IMR-90 (cell line): Measurements from ENCODE around the gene SMU1. TPM values are rescaled to one million over a fixed set of nuclear protein-coding genes. Genes with fewer than 3 reads are reported as not detected.

Source experiments
- ATAC-seq: fragments of 200-7000 bp; cut with Tn5 transposase; 2 replicates; pipeline ENCODE4 v1.9.1; 2020; ENCODE audit warnings: low read depth, mild to moderate bottlenecking, moderate library complexity
- BruUV-seq: library from RNA; stranded (reverse); fragments of 400-500 nt; replicated peaks from 2 replicates; lab custom pipeline; 2021; lab: Mats Ljungman, UMichigan
- CTCF ChIA-PET: fragments of 300-600 bp; formaldehyde crosslinking; extraction: SDS; loops from one replicate; lab custom pipeline; 2021; ENCODE audit warnings: antibody characterized with exemption; lab: Yijun Ruan, JAX
- POLR2A ChIA-PET: fragments of 300-600 bp; sonication (Branson Sonifier 250); formaldehyde crosslinking; loops from one replicate; lab custom pipeline; 2022; ENCODE audit warnings: antibody characterized with exemption; ENCODE audit not compliant: unreplicated experiment; lab: Charles Lee
- DNase-seq: peaks from one replicate; pipeline ENCODE4 v3.0.0; 2013
- H2AFZ ChIP-seq: replicated peaks from 2 replicates; pipeline ENCODE3; 2013; ENCODE audit warnings: low read length, mild to moderate bottlenecking; ENCODE audit not compliant: poor library complexity
- H2AK5ac ChIP-seq: 2 replicates; pipeline ENCODE4 v1.6.1; 2013; ENCODE audit warnings: low read depth, low read length, inconsistent platforms
- H2AK9ac ChIP-seq: replicated peaks from 2 replicates; pipeline ENCODE3; 2013; ENCODE audit warnings: mild to moderate bottlenecking, low read depth, low read length, moderate library complexity; ENCODE audit not compliant: poor library complexity
- H2BK120ac ChIP-seq: 2 replicates; pipeline ENCODE4 v1.6.1; 2013; ENCODE audit warnings: low read depth, low read length, inconsistent platforms
- H2BK15ac ChIP-seq: 3 replicates; pipeline ENCODE4 v1.6.1; 2013; ENCODE audit warnings: low read depth, low read length, inconsistent platforms
- H2BK20ac ChIP-seq: 2 replicates; pipeline ENCODE4 v1.6.1; 2013; ENCODE audit warnings: low read depth, mild to moderate bottlenecking, inconsistent platforms, low read length, moderate library complexity
- H2BK5ac ChIP-seq: 2 replicates; pipeline ENCODE4 v1.6.1; 2013; ENCODE audit warnings: mild to moderate bottlenecking, low read depth, low read length, inconsistent platforms; ENCODE audit not compliant: poor library complexity, severe bottlenecking
- H3K14ac ChIP-seq: replicated peaks from 2 replicates; pipeline ENCODE4 v1.6.1; 2013; ENCODE audit warnings: low read depth, low read length, inconsistent platforms
- H3K18ac ChIP-seq: 2 replicates; pipeline ENCODE4 v1.6.1; 2013; ENCODE audit warnings: low read depth, low read length, control low read depth
- H3K23ac ChIP-seq: 2 replicates; pipeline ENCODE4 v1.6.1; 2013; ENCODE audit warnings: low read depth, low read length, inconsistent platforms
- H3K27ac ChIP-seq: 2 replicates; pipeline ENCODE4 v1.5.1; 2013; ENCODE audit warnings: mild to moderate bottlenecking, control low read depth, low read length; ENCODE audit not compliant: insufficient read depth
- H3K27me3 ChIP-seq: 2 replicates; pipeline ENCODE4 v1.6.1; 2013; ENCODE audit warnings: low read length; ENCODE audit not compliant: control insufficient read depth, insufficient read depth
- H3K36me3 ChIP-seq: 2 replicates; pipeline ENCODE4 v1.6.1; 2013; ENCODE audit warnings: low read length, mixed read lengths; ENCODE audit not compliant: control insufficient read depth, insufficient read depth
- H3K4ac ChIP-seq: 2 replicates; pipeline ENCODE4 v1.6.1; 2013; ENCODE audit warnings: low read depth, low read length, inconsistent platforms
- H3K4me1 ChIP-seq: 2 replicates; pipeline ENCODE4 v1.6.1; 2013; ENCODE audit warnings: low read length, mixed read lengths; ENCODE audit not compliant: control insufficient read depth, insufficient read depth
- H3K4me2 ChIP-seq: 2 replicates; pipeline ENCODE4 v1.6.1; 2013; ENCODE audit warnings: low read depth, mild to moderate bottlenecking, control low read depth, low read length, moderate library complexity
- H3K4me3 ChIP-seq: 2 replicates; pipeline ENCODE4 v1.5.1; 2013; ENCODE audit warnings: low read depth, mild to moderate bottlenecking, control low read depth, low read length, moderate library complexity; ENCODE audit not compliant: insufficient read depth
- H3K56ac ChIP-seq: 2 replicates; pipeline ENCODE4 v1.6.1; 2013; ENCODE audit warnings: low read length, inconsistent platforms; ENCODE audit not compliant: insufficient read depth; ENCODE audit errors: extremely low read depth
- H3K79me1 ChIP-seq, 2 experiments: 2 replicates each; pipeline ENCODE4 v1.6.1; 2013; ENCODE audit warnings: low read length in 2 of 2, inconsistent platforms in 1 of 2, low read depth in 1 of 2
- H3K9ac ChIP-seq: 2 replicates; pipeline ENCODE4 v1.6.1; 2013; ENCODE audit warnings: low read depth, low read length, control low read depth
- H3K9me1 ChIP-seq: 2 replicates; pipeline ENCODE4 v1.6.1; 2013; ENCODE audit warnings: low read length, inconsistent platforms; ENCODE audit not compliant: insufficient read depth
- H3K9me3 ChIP-seq: 2 replicates; pipeline ENCODE4 v1.6.1; 2013; ENCODE audit warnings: low read length; ENCODE audit not compliant: control insufficient read depth, insufficient read depth
- H4K20me1 ChIP-seq: 2 replicates; pipeline ENCODE4 v1.6.1; 2013; ENCODE audit warnings: low read length, inconsistent platforms; ENCODE audit not compliant: insufficient read depth
- H4K5ac ChIP-seq: 2 replicates; pipeline ENCODE4 v1.6.1; 2013; ENCODE audit warnings: mild to moderate bottlenecking, low read depth, low read length, control low read depth
- H4K8ac ChIP-seq, 2 experiments: 2 replicates each; pipeline ENCODE4 v1.6.1; 2013; ENCODE audit warnings: low read depth in 2 of 2, low read length in 2 of 2, control low read depth in 1 of 2, inconsistent platforms in 1 of 2
- H4K91ac ChIP-seq: 2 replicates; pipeline ENCODE4 v1.6.1; 2013; ENCODE audit warnings: low read depth, low read length, inconsistent platforms; ENCODE audit not compliant: insufficient read depth
- BHLHE40 ChIP-seq: fragments of 150-350 bp; IDR thresholded peaks from 2 replicates; pipeline ENCODE4 v1.6.1; 2016; ENCODE audit warnings: mild to moderate bottlenecking, low read depth, low read length
- MAFK ChIP-seq: IDR thresholded peaks from 2 replicates; pipeline ENCODE4 v1.6.1; 2012; ENCODE audit warnings: low read depth, low read length, improper control_type of control experiment
- MAZ ChIP-seq: IDR thresholded peaks from 2 replicates; pipeline ENCODE4 v1.6.1; 2012; ENCODE audit warnings: low read depth, mild to moderate bottlenecking, low read length, improper control_type of control experiment, moderate library complexity, borderline replicate concordance
- MXI1 ChIP-seq: IDR thresholded peaks from 2 replicates; pipeline ENCODE4 v1.6.1; 2012; ENCODE audit warnings: low read depth, mild to moderate bottlenecking, low read length, moderate library complexity, borderline replicate concordance
- NFE2L2 ChIP-seq: fragments of 150-350 bp; IDR thresholded peaks from 2 replicates; pipeline ENCODE4 v1.6.1; 2016; ENCODE audit warnings: low read depth, mild to moderate bottlenecking, low read length
- POLR2A ChIP-seq: IDR thresholded peaks from 2 replicates; pipeline ENCODE4 v1.6.1; 2012; ENCODE audit warnings: mild to moderate bottlenecking, low read depth, low read length
- RAD21 ChIP-seq: IDR thresholded peaks from 2 replicates; pipeline ENCODE4 v1.6.1; 2012; ENCODE audit warnings: low read length, improper control_type of control experiment
- RCOR1 ChIP-seq: IDR thresholded peaks from 2 replicates; pipeline ENCODE4 v1.6.1; 2012; ENCODE audit warnings: mild to moderate bottlenecking, low read length, improper control_type of control experiment; ENCODE audit not compliant: insufficient replicate concordance
- RFX5 ChIP-seq: IDR thresholded peaks from 2 replicates; pipeline ENCODE4 v1.8.0; 2012; ENCODE audit warnings: low read depth, mild to moderate bottlenecking, low read length, moderate library complexity
- SMC3 ChIP-seq: fragments of 150-350 bp; IDR thresholded peaks from 2 replicates; pipeline ENCODE4 v1.6.1; 2016; ENCODE audit warnings: low read depth, mild to moderate bottlenecking, antibody characterized with exemption, low read length, moderate library complexity
- WGBS, 2 experiments: methylation state at CpG; one replicate each; pipeline versions ENCODE4 v1.1.5 to v1.1.7; 2013; ENCODE audit warnings: missing lambda C conversion rate in 2 of 2; ENCODE audit not compliant: insufficient read length in 1 of 2; ENCODE audit errors: extremely low coverage in 2 of 2; 5-methylcytosine and 5-hydroxymethylcytosine counted together
- dilution Hi-C: fragments of 300-500 bp; cut with HindIII; formaldehyde crosslinking; loops from one replicate; pipeline ENCODE4 v1.14.3; 2018; ENCODE audit warnings: low sequenced_read_pairs; ENCODE audit not compliant: unreplicated experiment
- in situ Hi-C: fragments of 300-500 bp; cut with MboI; formaldehyde crosslinking; loops from 3 replicates; pipeline ENCODE4 v1.14.3; 2019; ENCODE audit warnings: low sequenced_read_pairs, inconsistent platforms, mixed read lengths
- intact Hi-C: fragments of 100-400 bp; cut with micrococcal nuclease; formaldehyde crosslinking; loops from 2 replicates; pipeline ENCODE4 v1.10.0; 2022
- polyA plus RNA-seq, 3 experiments: library from polyadenylated mRNA; depleted of rRNA; stranded (reverse); fragments of >200 nt; gene quantifications; 2 replicates each; pipeline ENCODE4 v1.2.3, GENCODE V29; 2012; ENCODE audit warnings: low replicate concordance in 1 of 3
- total RNA-seq: library from RNA; depleted of rRNA; stranded (reverse); fragments of >200 nt; gene quantifications from 2 replicates; pipeline ENCODE4 v1.2.3, GENCODE V29; 2012
- TF ChIP-seq, protein P1 (sequence below): conservative IDR thresholded peaks from 2 replicates; pipeline ENCODE4 v1.5.1; 2012; ENCODE audit warnings: mild to moderate bottlenecking, low read depth, low read length, improper control_type of control experiment

SMU1 gene
- total and polyA plus RNA-seq, 2 of the 4 experiments (the other 2 are of a cell fraction), result 11.1 to 36.0 TPM

DNA sequence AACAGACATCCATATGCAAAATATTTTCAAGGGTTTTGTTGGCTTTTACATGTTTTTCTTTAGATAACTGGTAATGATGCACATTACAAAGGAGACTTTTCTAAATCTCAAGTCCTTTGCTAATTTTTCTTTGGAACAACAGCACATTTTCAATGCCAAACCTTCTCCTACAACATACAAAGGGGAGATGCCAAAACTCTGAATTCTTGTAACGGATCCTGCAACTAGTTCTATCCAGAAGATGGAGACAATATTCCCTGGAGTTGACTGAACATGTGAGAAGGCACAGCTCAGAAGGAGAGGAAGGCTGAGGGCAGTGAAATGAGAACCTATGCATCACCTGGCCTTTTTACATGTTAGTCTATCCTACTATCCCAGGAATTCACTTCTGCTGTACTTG lies 30.4 kb downstream of the SMU1 start:
- Histone ChIP-seq H4K5ac (no peak overlapping the region), H3K4me2 (no peak overlapping the region), H3K27me3 (no peaks in the 10 kb centered on the region), H3K23ac (no peak overlapping the region), H2AK9ac (no peak overlapping the region), H2BK120ac (no peak overlapping the region), H3K79me1 (peaks cover 3 to 9% of the 10 kb centered on the region in 2 experiments; a peak in 2 of 4 replicates), H4K20me1 (no peaks in the 10 kb centered on the region), H3K56ac (no peak overlapping the region), H3K18ac (no peak overlapping the region), H4K8ac (no peak overlapping the region), H2BK5ac (no peak overlapping the region), H4K91ac (no peak overlapping the region), H3K14ac (no peak overlapping the region), H2AFZ (no peak overlapping the region), H3K27ac (no peak overlapping the region), H2BK20ac (no peak overlapping the region), H3K4me3 (no peak overlapping the region), H3K9me1 (peaks cover 5% of the 10 kb centered on the region; the same call in 1 of the 2 replicates), H2BK15ac (no peak overlapping the region), H3K4me1 (no peaks in the 10 kb centered on the region), H3K4ac (no peak overlapping the region), H2AK5ac (no peak overlapping the region), H3K36me3 (peaks cover 10% of the 10 kb centered on the region), H3K9ac (no peak overlapping the region), H3K9me3 (no peaks in the 10 kb centered on the region)
- DNase-seq (no peak), ATAC-seq (no peak)
- no CpG with 5 or more reads among the region's 1 CpG for WGBS, 2 experiments
- dilution Hi-C loops (no loop called here), intact Hi-C loops (no loop called here), in situ Hi-C loops (no loop called here)
- TF ChIP-seq RFX5 (no peak), MAFK (no peak), RAD21 (no peak), POLR2A (no peak), RCOR1 (no peak), MXI1 (no peak), NFE2L2 (no peak), MAZ (no peak), SMC3 (no peak), BHLHE40 (no peak)
- TF ChIP-seq, protein P1, sequence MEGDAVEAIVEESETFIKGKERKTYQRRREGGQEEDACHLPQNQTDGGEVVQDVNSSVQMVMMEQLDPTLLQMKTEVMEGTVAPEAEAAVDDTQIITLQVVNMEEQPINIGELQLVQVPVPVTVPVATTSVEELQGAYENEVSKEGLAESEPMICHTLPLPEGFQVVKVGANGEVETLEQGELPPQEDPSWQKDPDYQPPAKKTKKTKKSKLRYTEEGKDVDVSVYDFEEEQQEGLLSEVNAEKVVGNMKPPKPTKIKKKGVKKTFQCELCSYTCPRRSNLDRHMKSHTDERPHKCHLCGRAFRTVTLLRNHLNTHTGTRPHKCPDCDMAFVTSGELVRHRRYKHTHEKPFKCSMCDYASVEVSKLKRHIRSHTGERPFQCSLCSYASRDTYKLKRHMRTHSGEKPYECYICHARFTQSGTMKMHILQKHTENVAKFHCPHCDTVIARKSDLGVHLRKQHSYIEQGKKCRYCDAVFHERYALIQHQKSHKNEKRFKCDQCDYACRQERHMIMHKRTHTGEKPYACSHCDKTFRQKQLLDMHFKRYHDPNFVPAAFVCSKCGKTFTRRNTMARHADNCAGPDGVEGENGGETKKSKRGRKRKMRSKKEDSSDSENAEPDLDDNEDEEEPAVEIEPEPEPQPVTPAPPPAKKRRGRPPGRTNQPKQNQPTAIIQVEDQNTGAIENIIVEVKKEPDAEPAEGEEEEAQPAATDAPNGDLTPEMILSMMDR, result no peak
- CTCF ChIA-PET, result no interaction called here
- BruUV-seq, result no TSS peak
- POLR2A ChIA-PET, result no interaction called here
